Activated naive CD4-positive, alpha-beta T cell treated with anti-CD3 and anti-CD28 coated beads, Interleukin-2, amount 50 U/mL, for 16 hours (primary cell): ENCODE data around the gene ADGRG3.
"Not testable (repeated sequence)": the region's sequence is repeated elsewhere in the genome, so short reads cannot be mapped to it uniquely, and the experiment has no call there.

Source experiments
- DNase-seq: peaks from one replicate; pipeline ENCODE4 v3.0.0-alpha.2; 2020

ADGRG3 gene

GRCh38 chr16:57725151-57725550 lies 57.0 kb downstream of the ADGRG3 start:
- no peak for DNase-seq

GRCh38 chr16:57725554-57725953 lies 57.4 kb downstream of the ADGRG3 start:
- DNase-seq = no peak

GRCh38 chr16:57725976-57726375 lies 57.9 kb downstream of the ADGRG3 start:
- no peak for DNase-seq

- no peak for DNase-seq
Observed at GRCh38 chr16:57726433-57726947, 58.4 kb downstream of the ADGRG3 start.

- no peak for DNase-seq
Observed at GRCh38 chr16:57727610-57728009, 59.5 kb downstream of the ADGRG3 start.

- no peak for DNase-seq
Observed at GRCh38 chr16:57728336-57729181, 60.5 kb downstream of the ADGRG3 start.

- no peak for DNase-seq
Observed at GRCh38 chr16:57729182-57729484, 61.0 kb downstream of the ADGRG3 start.

- DNase-seq = not testable (repeated sequence)
Observed at GRCh38 chr16:57729852-57730251, 61.7 kb downstream of the ADGRG3 start.

GRCh38 chr16:57730771-57731730 lies 62.9 kb downstream of the ADGRG3 start:
- no peak for DNase-seq

GRCh38 chr16:57732037-57732436 lies 63.9 kb downstream of the ADGRG3 start:
- DNase-seq = no peak

GRCh38 chr16:57732714-57733113 lies 64.6 kb downstream of the ADGRG3 start:
- no peak for DNase-seq

GRCh38 chr16:57734308-57734924 lies 66.3 kb downstream of the ADGRG3 start:
- no peak for DNase-seq

- DNase-seq = peak; percentile 99
Observed at GRCh38 chr16:57734925-57735754, 67.0 kb downstream of the ADGRG3 start.

- no peak for DNase-seq
Observed at GRCh38 chr16:57735755-57736418, 67.8 kb downstream of the ADGRG3 start, which contains the start of gene KATNB1. Gene KATNB1 (plus strand): TSS chr16:57735770. CDS start chr16:57737244, 1,474 bp downstream.

GRCh38 chr16:57736419-57737351 lies 68.6 kb downstream of the ADGRG3 start:
- peak; percentile 40 for DNase-seq

- no peak for DNase-seq
Observed at GRCh38 chr16:57738844-57739243, 70.7 kb downstream of the ADGRG3 start.
